Omental fat pad (tissue), 4 donors: ENCODE measurements around the gene VAT1L. TPM values are rescaled to one million over a fixed set of nuclear protein-coding genes. Genes with fewer than 3 reads are reported as not detected.

Experiments used
- ATAC-seq: fragments of 150-250 bp; one replicate; pipeline ENCODE4 v1.9.1; 2016; ENCODE audit warnings: mild to moderate bottlenecking, moderate library complexity; ENCODE audit not compliant: low FRiP score
- DNase-seq: peaks from one replicate; pipeline ENCODE4 v3.0.0-alpha.2; 2019; ENCODE audit warnings: low spot score
- CTCF ChIP-seq, 3 donors: fragments of 450-650 bp; IDR thresholded peaks; one replicate each; pipeline ENCODE4 v1.5.1; 2016 to 2017; ENCODE audit warnings: antibody characterized with exemption in 3 of 3, mild to moderate bottlenecking in 3 of 3, moderate library complexity in 2 of 3
- total RNA-seq, 4 donors: library from RNA; depleted of rRNA; stranded (reverse); fragments of >200 nt; gene quantifications; one replicate each; pipeline ENCODE4 v1.1.0, GENCODE V29; 2016

Gene VAT1L
- total RNA-seq, 4 donors from 2014 or later, result 0.50 to 1.3 (median 0.80) TPM

GRCh38 chr16:78005881-78006280, 217.5 kb downstream of the VAT1L start:
- DNase-seq, result no peak
- TF ChIP-seq CTCF (IDR thresholded peaks at IDR 0.05), result no peak
- ATAC-seq, result no peak

GRCh38 chr16:78007121-78007520, 218.8 kb downstream of the VAT1L start:
- no peak for ATAC-seq
- DNase-seq, result no peak
- no peak for TF ChIP-seq CTCF (IDR thresholded peaks at IDR 0.05)

- ATAC-seq, result no peak
- no peak for DNase-seq
- no peak for TF ChIP-seq CTCF (IDR thresholded peaks at IDR 0.05)
Measured at GRCh38 chr16:78022347-78023060, 234.1 kb downstream of the VAT1L start, which contains the start of gene CLEC3A. TSS of gene CLEC3A (plus strand) at chr16:78022548. CDS start at chr16:78022627, 79 bp downstream.

DNA sequence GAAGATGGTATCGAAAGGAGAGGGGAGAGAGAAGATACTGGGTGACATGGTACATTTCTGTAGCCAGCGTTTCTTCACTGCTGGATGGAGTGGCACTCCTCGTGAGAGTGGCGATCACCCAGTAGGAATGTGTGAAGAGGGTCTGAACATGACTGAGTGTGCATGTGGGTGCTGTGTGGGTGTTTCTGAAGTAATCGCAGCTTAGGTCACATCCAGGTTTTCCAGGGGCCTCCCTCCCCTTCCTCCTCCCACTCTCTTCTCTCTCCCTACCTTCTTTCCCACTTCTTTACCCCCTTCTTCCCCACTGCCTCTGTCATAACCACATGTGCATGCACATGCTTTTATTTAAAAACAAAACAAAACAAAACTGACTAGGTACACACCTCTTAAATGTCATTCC, 235.8 kb downstream of the VAT1L start:
- DNase-seq, result no peak
- ATAC-seq, result no peak
- no peak for TF ChIP-seq CTCF (IDR thresholded peaks at IDR 0.05)

- ATAC-seq (no peak), DNase-seq (no peak)
- no peak for TF ChIP-seq CTCF (IDR thresholded peaks at IDR 0.05)
Measured at GRCh38 chr16:78025631-78026030, 237.3 kb downstream of the VAT1L start.

DNA sequence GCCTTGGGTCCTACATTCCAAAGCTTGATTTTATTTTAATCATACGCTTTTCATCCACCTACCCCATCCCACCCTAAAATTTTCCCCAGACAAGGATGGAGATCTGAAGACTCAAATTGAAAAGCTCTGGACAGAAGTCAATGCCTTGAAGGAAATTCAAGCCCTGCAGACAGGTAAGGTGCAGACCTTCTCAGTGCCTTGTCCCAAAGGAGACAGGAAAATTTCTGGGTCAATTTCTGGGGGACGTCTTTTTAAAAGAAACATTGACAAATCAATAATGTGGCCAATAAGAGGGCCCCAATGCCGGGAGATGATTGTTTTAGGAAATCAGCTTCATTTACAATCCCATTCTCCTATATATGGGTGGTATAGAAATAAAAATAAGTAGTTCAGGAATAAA, 239.7 kb downstream of the VAT1L start:
- no peak for ATAC-seq
- TF ChIP-seq CTCF (IDR thresholded peaks at IDR 0.05), result no peak
- DNase-seq, result no peak

Other genes with a start within 250 kb of the VAT1L start
- 10 to 100 TPM in 3 of 4 donors, 1 to 10 TPM in 1; 4.4 to 20.0 (median 12.4) TPM for gene NUDT7, start 66.0 kb upstream of the VAT1L start, total RNA-seq
- gene CLEC3A, start 234.0 kb downstream of the VAT1L start, total RNA-seq, result not detected